Epithelial cell of esophagus (primary cell): ENCODE measurements around the gene GPD1L.
"Not testable (repeated sequence)": the region's sequence is repeated elsewhere in the genome, so short reads cannot be mapped to it uniquely, and the experiment has no call there.

Source experiments
- DNase-seq: peaks from one replicate; pipeline ENCODE4 v3.0.0; 2010; ENCODE audit warnings: low read depth
- H3K4me3 ChIP-seq: 2 replicates; pipeline ENCODE4 v1.5.1; 2011; ENCODE audit warnings: mild to moderate bottlenecking, low read length, control low read depth
- TF ChIP-seq, protein P1 (sequence below): IDR thresholded peaks from 2 replicates; pipeline ENCODE4 v1.5.1; 2011; ENCODE audit warnings: low read depth, mild to moderate bottlenecking, low read length, control low read depth, inconsistent platforms; ENCODE audit not compliant: insufficient read depth; ENCODE audit errors: missing control alignments

The GPD1L gene

DNA sequence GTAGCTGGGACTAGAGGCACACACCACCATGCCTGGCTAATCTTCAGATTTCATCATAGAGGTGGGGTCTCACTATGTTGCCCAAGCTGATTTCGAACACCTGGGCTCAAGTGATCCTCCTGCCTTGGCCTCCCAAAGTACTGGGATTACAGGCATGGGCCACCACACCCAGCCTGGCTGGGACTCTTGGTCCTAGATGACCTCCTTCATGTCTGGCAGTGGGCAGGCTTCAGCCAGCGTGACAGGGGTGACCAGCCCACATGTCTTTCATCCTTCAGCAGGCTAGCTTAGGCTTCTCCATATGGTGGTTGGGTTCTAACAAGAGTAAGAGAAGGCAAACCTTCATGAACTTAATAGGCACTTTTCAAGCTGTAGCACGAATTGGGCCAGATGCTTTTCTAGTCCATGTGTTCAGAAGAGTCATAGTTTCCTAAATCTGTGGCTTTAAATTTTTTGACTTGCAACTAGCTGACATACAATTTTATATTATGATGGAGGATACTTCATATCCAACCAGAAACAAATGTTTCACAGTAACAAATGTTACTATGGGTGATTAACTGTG lies 7.6 kb downstream of the GPD1L start:
- H3K4me3 ChIP-seq, result no peak overlapping the region
- TF ChIP-seq, protein P1, sequence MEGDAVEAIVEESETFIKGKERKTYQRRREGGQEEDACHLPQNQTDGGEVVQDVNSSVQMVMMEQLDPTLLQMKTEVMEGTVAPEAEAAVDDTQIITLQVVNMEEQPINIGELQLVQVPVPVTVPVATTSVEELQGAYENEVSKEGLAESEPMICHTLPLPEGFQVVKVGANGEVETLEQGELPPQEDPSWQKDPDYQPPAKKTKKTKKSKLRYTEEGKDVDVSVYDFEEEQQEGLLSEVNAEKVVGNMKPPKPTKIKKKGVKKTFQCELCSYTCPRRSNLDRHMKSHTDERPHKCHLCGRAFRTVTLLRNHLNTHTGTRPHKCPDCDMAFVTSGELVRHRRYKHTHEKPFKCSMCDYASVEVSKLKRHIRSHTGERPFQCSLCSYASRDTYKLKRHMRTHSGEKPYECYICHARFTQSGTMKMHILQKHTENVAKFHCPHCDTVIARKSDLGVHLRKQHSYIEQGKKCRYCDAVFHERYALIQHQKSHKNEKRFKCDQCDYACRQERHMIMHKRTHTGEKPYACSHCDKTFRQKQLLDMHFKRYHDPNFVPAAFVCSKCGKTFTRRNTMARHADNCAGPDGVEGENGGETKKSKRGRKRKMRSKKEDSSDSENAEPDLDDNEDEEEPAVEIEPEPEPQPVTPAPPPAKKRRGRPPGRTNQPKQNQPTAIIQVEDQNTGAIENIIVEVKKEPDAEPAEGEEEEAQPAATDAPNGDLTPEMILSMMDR, result no peak
- DNase-seq, result no peak

DNA sequence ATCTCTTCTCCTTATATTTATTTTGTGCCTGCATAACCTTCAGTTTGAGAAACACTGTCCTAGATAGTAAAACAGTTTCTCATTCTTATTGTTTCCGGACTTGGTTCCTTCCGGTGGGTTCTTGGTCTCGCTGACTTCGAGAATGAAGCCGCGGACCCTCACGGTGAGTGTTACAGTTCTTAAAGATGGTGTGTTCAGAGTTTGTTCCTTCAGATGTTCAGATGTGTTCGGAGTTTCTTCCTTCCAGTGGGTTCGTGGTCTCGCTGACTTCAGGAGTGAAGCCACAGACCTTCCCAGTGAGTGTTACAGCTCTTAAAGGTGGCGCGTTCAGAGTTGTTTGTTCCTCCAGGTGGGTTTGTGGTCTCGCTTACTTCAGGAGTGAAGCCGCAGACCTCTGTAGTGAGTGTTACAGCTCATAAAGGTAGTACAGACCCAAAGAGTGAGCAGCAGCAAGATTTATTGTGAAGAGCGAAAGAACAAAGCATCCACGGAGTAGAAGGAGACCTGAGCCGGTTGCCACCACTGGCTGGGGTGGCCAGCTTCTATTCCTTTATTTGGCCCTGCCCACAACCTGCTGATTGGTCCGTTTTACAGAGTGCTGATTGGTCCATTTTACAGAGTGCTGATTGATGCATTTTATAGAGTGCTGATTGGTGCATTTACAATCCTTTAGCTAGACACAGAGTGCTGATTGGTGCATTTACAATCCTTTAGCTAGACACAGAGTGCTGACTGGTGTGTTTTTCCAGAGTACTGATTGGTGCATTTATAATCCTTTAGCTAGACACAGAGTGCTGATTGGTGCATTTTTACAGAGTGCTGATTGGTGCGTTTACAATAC lies 8.3 kb downstream of the GPD1L start:
- DNase-seq, H3K4me3 ChIP-seq: not testable (repeated sequence)

DNA sequence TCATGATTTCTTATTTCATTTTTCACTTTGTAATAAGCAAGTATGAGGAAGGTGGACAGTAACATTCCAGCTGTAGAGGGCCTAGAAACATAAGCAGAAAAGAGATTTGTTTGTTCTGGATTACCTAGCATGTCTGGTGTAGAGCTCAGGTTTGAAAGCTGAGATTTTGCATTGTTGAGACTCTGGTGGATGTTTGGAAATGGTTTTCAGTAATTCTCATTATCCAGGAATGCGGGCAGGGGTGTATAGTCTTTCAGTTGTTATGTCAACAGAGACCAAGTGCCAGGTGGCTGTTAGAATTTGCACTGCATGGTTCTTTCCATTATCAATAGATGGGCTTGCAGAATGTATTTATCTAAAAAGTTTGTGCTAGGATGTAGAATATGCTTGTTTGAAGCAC lies 10.9 kb downstream of the GPD1L start:
- DNase-seq, result peak; percentile 19
- no peak overlapping the region for H3K4me3 ChIP-seq
- TF ChIP-seq, protein P1, result no peak

DNA sequence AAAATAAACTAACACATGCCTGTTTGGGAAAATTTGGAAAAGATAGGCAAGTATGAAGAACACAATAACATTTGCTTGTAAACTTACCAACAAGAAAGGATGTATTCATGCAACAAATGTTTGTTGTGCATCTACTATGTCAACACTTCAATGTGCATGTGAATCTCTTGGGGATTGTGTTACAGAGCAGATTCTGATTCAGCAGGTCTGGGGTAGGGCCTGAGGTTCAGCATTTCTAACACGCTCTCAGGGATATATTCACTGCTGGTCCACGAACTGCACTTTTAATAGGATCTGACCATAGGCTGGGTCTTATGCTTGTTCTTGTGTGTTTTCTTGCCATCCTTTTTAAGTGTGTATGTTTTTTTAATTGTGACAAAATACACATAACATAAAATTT lies 11.8 kb downstream of the GPD1L start:
- H3K4me3 ChIP-seq, result no peak overlapping the region
- TF ChIP-seq, protein P1, result no peak
- no peak for DNase-seq

DNA sequence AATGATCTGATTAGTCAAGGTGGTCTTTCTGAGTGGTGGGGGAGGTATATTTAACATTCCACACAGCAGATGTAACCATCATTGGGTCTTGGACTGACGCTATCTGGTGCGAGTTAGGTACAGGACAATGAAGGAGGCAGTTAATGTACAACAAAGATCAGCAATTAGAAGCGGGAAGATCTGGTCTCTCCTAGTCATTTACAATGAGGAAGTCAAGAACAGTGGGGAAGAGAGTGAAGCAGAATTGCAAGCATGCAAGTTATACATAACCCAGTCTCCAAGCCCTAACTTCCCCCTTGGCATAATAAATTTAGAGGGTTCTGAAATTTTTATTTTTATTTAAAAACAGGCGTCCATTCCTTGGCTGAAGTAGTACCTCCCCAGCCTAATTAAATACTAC lies 14.1 kb downstream of the GPD1L start:
- no peak for DNase-seq
- no peak overlapping the region for H3K4me3 ChIP-seq
- TF ChIP-seq, protein P1, result no peak

DNA sequence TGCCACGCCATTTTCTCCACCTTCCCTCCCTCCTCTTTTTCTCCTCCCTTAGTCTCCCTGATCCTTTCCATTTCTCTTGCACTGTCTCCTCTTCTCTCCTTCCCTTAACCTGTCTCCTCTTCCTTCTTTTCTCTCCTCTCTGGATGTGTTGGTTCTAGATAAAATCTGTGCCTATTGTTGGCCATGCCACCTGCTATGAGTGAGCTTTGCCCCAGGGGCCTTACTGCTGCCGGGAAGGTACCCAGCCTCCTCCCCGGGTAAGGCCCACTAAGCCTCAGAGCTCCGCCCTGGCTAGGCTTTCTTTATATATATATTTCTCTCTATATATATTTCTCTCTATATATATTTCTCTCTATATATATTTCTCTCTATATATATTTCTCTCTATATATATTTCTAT lies 14.7 kb downstream of the GPD1L start:
- TF ChIP-seq, protein P1, result no peak
- no peak overlapping the region for H3K4me3 ChIP-seq
- DNase-seq, result no peak

DNA sequence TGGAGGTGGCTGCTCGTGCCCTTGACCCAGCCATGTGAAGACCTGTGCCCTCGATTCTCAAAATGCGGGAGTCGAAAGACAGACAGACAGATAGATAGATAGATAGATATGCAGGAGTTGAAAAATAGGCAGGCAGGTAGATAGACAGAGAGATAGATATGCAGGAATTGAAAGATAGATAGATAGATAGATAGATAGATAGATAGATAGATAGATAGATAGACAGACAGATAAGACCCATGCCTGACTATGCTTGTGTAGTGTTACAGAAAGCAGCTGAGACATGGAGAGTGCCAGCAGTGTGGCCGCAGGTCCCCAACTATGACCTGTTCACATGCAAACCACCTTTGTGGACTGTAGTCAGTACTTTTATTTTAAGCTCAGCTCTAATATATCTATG lies 17.2 kb downstream of the GPD1L start:
- no peak for DNase-seq
- H3K4me3 ChIP-seq, result no peak overlapping the region

More for the DNA sequence above, 17.2 kb downstream of the GPD1L start:
- TF ChIP-seq, protein P1, result no peak
